SK-N-SH treated with all-trans-retinoic acid at 6 μM for 48 hours (cell line): ENCODE measurements around the gene NEURL1B.
"Not testable (repeated sequence)": the region's sequence is repeated elsewhere in the genome, so short reads cannot be mapped to it uniquely, and the experiment has no call there.

Experiments
- CSDC2 ChIP-seq: fragments of 250-450 bp; sonication (Bioruptor Pico); IDR thresholded peaks from 2 replicates; pipeline ENCODE4 v1.5.0; 2020; ENCODE audit warnings: mild to moderate bottlenecking, moderate library complexity
- TF ChIP-seq, protein P1 (sequence below): fragments of 250-450 bp; sonication (Bioruptor Pico); IDR thresholded peaks from 2 replicates; pipeline ENCODE4 v1.8.0; 2021; ENCODE audit warnings: low read depth, mild to moderate bottlenecking, moderate library complexity, borderline replicate concordance
- TF ChIP-seq, protein P2 (sequence below): fragments of 250-450 bp; sonication (Bioruptor Pico); IDR thresholded peaks from 2 replicates; pipeline ENCODE4 v1.5.0; 2020; ENCODE audit warnings: mild to moderate bottlenecking, moderate library complexity

DNA sequence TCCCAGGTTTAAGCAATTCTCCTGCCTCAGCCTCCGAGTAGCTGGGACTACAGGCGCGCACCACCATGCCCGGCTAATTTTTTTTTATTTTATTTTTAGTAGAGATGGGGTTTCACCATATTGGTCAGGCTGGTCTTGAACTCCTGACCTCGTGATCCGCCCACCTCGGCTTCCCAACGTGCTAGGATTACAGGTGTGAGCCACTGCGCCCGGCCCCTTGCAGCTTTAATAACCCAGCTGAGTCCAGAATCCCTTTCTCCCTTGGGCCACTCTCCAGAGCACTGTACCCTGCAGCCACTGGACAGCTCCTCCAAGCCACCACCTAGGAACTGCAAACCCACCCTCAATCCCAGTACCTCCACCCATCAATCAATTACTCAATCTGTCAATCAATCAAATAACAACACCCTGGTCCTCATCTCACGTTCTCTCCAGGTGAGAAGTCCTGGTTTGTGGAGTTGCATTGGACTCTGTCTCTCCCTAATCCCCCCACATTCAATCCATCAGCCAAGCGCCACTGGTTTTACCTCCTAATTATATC lies 70.3 kb downstream of the NEURL1B start:
- TF ChIP-seq, protein P1, sequence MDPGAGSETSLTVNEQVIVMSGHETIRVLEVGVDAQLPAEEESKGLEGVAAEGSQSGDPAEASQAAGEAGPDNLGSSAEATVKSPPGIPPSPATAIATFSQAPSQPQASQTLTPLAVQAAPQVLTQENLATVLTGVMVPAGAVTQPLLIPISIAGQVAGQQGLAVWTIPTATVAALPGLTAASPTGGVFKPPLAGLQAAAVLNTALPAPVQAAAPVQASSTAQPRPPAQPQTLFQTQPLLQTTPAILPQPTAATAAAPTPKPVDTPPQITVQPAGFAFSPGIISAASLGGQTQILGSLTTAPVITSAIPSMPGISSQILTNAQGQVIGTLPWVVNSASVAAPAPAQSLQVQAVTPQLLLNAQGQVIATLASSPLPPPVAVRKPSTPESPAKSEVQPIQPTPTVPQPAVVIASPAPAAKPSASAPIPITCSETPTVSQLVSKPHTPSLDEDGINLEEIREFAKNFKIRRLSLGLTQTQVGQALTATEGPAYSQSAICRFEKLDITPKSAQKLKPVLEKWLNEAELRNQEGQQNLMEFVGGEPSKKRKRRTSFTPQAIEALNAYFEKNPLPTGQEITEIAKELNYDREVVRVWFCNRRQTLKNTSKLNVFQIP (CRISPR knock-in tag) = not testable (repeated sequence)
- TF ChIP-seq, protein P2, sequence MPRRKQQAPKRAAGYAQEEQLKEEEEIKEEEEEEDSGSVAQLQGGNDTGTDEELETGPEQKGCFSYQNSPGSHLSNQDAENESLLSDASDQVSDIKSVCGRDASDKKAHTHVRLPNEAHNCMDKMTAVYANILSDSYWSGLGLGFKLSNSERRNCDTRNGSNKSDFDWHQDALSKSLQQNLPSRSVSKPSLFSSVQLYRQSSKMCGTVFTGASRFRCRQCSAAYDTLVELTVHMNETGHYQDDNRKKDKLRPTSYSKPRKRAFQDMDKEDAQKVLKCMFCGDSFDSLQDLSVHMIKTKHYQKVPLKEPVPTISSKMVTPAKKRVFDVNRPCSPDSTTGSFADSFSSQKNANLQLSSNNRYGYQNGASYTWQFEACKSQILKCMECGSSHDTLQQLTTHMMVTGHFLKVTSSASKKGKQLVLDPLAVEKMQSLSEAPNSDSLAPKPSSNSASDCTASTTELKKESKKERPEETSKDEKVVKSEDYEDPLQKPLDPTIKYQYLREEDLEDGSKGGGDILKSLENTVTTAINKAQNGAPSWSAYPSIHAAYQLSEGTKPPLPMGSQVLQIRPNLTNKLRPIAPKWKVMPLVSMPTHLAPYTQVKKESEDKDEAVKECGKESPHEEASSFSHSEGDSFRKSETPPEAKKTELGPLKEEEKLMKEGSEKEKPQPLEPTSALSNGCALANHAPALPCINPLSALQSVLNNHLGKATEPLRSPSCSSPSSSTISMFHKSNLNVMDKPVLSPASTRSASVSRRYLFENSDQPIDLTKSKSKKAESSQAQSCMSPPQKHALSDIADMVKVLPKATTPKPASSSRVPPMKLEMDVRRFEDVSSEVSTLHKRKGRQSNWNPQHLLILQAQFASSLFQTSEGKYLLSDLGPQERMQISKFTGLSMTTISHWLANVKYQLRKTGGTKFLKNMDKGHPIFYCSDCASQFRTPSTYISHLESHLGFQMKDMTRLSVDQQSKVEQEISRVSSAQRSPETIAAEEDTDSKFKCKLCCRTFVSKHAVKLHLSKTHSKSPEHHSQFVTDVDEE = not testable (repeated sequence)
- TF ChIP-seq CSDC2 (CRISPR knock-in tag) = not testable (repeated sequence)
